Stimulated activated CD4-positive, alpha-beta T cell treated with anti-CD3 and anti-CD28 coated beads, Interleukin-1b, Interleukin-23, amount 100 ng/mL, for 48 hours (primary cell): Measurements from ENCODE around the gene CEMIP.

Experiments
- DNase-seq: peaks from one replicate; pipeline ENCODE4 v3.0.0-alpha.2; 2020

Gene CEMIP

DNA sequence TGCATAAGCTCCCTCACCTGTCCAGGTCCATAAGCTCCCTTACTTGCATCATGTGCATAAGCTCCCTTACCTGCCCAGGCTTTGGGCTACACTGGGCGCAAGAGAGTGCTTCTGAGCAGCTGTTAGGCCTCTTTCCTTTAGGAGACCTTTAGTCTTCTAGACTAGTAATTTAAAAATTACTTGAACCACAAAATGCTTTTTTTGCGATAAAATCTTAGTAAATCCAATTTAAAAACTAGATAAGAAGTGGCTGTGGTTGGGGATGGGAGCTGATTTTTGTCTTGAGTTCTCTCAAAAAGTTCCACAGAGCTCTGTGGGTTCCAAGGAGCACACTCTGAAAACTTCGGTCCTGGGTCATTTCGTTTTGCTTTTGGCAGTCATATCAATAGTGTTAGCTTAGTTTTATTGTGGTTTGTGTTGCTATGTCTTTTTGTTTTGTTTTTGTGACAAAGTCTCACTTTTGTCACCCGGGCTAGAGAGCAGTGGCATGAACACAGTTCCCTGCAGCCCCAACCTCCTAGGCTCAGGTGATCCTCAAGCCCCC is 6.7 kb downstream of the CEMIP start:
- DNase-seq, result no peak

GRCh38 chr15:80787316-80787715 is 8.1 kb downstream of the CEMIP start:
- DNase-seq, result no peak

- DNase-seq, result no peak
These were observed 9.4 kb downstream of the CEMIP start for GRCh38 chr15:80788536-80788935.

GRCh38 chr15:80789296-80789695 is 10.1 kb downstream of the CEMIP start:
- no peak for DNase-seq

GRCh38 chr15:80789796-80790195 is 10.6 kb downstream of the CEMIP start:
- DNase-seq, result no peak

DNA sequence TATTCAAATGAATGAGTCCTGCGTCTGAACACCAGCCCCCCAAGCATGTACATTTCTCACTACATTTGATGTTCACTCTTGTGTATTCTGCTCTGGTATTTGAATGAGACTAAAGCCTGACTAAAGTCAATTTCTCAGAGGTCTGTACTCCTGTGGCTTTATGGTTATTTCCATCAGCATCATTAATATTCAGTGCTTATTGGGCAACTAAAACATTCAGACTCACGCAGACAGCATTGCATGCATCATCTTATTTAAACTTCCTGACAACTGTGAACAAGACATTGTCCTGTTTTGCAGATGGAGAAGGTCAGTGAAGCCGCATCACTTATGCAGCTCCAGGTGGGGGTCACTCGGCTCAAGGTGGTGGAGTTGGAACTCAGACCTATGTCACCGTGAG is 11.1 kb downstream of the CEMIP start:
- DNase-seq, result no peak

DNA sequence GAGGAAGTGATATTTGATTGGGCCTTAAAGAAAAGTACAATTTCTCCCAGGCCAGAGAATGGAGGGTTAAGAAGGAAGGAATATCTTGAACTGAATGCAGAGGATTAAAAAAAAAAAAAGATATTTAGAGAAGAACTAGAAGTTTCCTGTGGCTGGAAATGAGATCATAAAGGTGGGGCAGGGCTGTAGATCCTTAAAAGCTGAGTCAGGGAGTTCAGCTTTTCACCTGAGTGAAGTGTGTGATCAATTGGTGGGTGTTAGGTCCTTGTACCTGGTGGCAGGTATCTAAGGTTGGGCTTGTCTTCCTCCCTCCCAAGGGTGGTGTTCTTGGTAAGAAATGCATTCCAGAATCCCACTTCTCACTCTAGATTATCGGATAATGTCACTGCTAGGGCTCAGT is 11.8 kb downstream of the CEMIP start:
- no peak for DNase-seq

GRCh38 chr15:80796407-80796806 is 17.2 kb downstream of the CEMIP start:
- DNase-seq, result no peak

DNA sequence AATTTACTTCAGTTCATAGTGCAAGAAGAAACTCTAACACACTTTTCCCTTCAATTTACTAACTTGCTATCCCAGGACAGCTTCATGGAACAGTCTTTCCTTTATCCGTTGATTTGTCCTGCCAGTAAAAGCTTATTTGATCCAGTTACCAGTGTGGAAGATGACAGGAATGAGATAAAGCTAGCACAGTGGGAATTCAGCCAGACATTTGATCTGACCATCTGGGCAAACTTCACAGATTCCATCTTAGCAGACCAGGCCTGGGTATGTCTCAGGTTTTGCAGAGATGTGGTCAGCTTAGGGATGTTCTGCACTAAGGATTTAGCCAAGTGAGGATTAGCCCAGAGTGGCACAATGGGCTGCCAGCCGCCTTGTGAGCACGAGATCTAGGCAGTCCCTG is 19.7 kb downstream of the CEMIP start:
- no peak for DNase-seq

DNA sequence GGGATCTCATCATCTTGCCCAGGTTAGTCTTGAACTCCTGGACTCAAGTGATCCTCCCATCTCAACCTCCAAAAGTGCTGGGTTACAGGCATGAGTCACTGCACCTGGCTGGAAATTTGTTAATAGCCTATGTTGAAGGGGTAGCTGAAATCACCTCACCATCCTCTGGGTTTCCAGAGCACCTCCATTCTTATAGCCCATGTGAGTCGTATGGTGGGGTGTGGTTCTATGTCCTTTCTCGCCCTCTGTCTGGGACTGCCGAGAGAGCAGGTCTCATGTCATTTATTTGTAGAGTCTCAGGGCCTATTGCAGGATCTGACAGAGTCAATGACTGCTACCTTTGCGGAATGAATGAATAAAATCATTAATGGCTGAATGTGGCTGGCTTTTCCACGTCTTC is 20.9 kb downstream of the CEMIP start:
- no peak for DNase-seq

DNA sequence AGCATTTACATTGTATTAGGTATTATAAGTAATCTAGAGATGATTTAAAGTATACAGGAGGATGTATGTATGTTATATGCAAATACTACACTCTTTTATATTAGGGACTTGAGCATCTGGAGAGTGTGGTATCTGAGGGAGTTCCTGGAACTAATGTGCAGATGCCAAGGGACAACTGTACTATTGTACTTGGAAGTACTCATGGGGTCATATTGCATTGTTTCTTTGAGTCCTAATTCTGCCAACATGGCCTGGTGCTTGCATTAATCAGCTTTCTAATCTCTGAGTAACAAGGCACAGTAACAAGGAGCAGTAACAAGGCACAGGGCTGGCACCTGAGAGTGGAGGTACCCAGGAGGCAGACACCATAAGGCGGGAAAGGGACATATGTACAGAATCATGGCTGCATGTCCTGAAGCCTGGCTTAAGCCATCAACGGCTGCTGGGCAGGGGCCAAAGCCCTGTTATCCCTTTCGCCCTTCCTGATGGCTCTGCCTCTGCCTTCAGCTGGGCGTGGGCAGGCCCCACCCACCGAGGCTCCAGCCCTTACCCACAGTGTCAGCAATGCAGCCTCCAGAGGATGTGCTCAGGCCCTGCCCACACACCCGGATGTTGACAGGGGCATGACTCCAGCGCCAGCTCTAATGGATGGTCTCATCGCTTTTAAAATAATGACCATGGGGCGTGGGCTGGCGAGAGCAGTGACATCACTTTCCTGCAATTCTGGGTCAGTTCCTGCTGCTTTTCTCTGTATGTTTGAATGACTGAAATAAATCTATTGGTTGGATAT is 22.9 kb downstream of the CEMIP start:
- no peak for DNase-seq

- DNase-seq, result peak; percentile 57
These were observed 24.7 kb downstream of the CEMIP start for GRCh38 chr15:80803580-80804525.

DNA sequence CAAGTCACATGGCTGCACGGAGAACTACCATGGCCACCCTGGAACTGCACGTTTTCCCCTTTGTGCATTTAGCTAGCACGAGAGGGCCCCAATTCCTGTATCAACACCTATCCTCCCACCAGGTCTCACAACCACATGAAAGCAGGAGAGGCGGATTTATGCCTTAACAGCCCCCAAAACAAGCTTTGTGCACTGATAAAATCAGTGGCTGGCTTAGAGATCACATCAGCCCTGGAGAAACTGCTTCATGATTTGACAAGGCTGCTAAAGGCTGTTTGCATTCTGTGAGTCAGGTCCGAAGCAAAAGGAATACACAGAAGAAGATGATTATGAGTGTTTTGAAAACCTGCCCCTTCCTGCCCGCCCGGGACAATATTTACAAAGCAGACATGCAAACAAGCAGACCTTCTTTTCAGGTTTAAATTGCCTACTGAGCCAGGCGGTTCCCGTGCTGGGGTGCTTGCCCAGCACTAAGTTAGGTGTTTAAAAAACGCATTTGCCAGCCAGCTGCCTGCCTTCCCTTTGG is 25.9 kb downstream of the CEMIP start:
- DNase-seq, result peak; percentile 35

- no peak for DNase-seq
These were observed 32.7 kb downstream of the CEMIP start for GRCh38 chr15:80811781-80812315.

DNA sequence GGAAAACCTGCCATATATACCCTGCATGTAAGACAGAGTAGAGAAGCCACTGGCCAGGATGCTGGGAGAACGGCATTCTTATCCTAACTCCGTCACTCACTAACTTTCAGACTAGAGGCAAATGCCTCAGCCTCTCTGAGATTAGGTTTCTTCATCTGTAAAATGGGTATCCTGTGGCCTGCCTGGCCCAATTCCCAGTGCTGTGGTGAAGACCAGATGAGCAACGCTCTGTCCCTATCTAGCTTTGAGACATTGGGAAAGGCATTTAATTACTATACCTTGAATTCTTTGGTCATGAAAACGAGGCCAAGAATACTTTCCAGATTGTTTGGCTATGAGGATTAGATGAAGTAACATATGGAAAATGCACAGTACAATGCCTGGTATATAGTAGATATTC is 35.9 kb downstream of the CEMIP start:
- DNase-seq, result no peak

DNA sequence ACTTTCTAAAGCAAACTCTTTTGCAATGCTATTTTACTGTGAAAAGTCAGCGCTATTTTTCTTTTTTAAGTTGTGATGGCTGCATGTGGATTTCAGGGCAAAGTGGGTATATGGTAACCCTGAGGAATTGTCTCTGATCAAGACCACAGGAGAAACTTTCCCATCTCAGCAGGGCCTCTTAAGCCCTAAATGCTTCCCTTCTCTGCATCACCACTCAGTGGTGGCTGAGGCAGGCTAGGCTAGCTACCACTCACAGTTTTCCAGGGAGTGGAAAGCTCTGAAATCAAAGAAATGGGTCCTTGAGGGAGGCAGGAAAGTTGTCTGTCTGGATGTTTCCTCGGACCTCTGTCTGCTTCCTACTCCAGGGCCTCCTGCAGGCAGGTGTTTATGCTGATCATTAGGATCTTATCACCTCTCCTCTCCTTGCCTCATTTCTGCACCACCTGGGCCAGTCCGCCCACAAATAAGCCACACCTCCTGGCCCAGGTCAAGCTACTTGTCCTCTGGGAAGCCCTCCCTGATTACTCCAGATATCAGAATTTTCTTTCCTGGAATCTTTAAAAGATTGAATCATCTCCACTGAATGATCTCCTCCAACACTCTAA is 37.0 kb downstream of the CEMIP start:
- no peak for DNase-seq

DNA sequence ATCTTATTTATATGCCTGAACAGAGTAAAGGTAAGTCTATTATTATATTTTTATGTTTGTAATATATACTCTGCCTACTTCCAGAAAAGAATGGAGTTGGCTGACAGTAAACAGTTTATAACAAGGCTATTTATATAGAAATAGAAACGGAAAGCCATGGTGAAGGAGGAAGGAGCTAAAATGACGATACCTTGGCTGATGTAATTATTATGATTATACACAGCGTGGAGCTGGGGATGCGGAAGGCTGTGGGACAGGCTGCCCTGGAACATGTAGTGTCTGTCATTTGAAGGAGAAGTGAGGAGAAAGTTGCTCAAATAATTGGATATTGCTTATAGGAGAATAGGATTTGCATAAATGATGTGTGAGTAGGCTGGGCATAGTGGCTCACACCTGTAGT is 37.8 kb downstream of the CEMIP start:
- DNase-seq, result no peak

DNA sequence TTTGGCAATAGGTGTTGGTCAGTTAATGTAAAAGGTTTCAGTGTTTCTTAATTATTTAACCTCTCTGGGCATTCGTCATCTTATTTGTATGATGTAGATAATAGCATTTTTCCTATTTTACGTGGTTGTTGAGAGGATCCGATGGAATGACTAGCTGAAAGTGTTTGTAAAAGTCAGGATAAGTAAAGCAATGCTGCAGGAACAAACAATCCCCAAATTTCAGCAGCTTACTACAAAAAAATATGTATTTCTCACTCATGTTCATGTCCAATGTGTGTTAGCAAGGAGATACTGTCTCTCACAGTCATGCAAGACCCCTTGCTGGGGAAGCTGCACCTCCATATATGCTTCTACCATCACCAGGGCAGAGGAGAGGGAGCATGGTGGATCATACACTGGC is 38.7 kb downstream of the CEMIP start:
- DNase-seq, result no peak

DNA sequence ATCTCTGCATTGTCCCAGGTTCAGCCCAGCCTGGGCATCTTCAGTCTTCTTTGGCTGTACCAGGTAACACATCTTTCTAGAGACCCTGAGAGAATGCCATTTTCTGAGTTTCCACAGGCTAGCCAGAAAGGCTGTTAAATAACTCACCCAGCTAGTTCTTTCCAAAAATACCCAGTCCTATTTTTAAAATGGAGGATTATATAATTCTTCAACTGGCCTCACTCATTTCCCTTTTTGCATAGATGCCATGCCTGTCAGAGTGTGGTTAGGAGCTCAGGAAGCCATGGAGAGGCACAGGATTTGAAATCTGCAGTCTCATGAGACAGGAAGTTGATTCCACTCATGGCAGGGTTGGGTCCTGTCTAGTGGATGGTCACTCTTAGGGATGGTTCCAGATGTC is 39.8 kb downstream of the CEMIP start:
- DNase-seq, result no peak

DNA sequence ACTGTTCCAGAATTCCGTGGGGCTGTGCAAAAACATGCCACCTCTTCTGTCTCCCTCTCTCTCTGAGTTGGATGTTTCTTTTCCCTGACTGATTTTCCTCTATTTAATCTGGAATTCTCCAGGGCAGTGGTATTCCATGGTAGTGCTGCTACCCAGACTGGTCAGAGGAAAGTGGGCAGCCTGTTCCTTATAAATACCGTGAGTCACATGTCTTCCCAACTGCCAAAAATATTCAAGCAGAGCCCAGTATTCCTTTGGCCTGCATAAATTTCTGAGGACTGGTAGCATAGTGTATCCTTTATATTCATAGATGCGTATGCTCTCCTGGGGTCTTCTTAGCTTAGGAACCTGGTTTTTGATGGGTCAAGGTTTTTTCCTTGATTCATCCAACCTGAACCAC is 40.9 kb downstream of the CEMIP start:
- no peak for DNase-seq

- no peak for DNase-seq
These were observed 43.1 kb downstream of the CEMIP start for GRCh38 chr15:80822256-80822655.

DNA sequence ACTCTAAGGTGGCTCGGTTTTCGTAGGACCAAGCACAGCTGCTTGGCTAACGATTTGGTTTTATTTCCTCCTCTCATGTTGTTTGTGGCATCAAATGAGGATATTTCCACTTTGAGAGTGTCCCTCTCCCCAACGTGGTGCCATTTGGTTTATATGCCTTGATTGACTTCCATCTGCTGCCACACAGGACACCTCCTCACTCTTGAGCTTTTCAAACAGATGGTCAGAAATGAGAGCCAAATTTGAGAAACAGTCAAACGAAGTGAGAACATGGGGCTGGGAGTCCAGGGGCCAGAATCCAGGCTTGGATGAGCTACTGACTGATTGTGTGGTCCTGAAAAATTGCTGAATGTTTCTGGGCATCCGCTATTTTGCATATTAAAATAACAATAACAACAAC is 43.5 kb downstream of the CEMIP start:
- DNase-seq, result no peak

GRCh38 chr15:80823120-80823519 is 44.0 kb downstream of the CEMIP start:
- no peak for DNase-seq
